K562 (cell line): Measurements from ENCODE around the gene ZFAND6. TPM values are rescaled to one million over a fixed set of nuclear protein-coding genes. Genes with fewer than 3 reads are reported as not detected.

Experiments used
- JUN ChIP-seq, 2 experiments: sonication (generic) in 1 of 2; formaldehyde crosslinking in 1 of 2; IDR thresholded peaks; 2 replicates each; pipeline versions ENCODE4 v1.6.1 to v1.8.0; 2012 to 2022; ENCODE audit warnings: borderline replicate concordance in 2 of 2, mild to moderate bottlenecking in 2 of 2, improper control_type of control experiment in 1 of 2, low read depth in 1 of 2, low read length in 1 of 2, missing genetic modification reagents in 1 of 2
- REST ChIP-seq, 2 experiments: fragments of 450-650 bp; formaldehyde crosslinking in 1 of 2; IDR thresholded peaks; 2 replicates each; pipeline versions ENCODE4 v1.4.0 to v1.6.1; 2014 to 2020; ENCODE audit warnings: mild to moderate bottlenecking in 2 of 2, borderline replicate concordance in 1 of 2, low read depth in 1 of 2
- ZNF644 ChIP-seq: fragments of 200-800 bp; sonication (Bioruptor generic); IDR thresholded peaks from 2 replicates; pipeline ENCODE4 v1.6.1; 2016; ENCODE audit warnings: low read depth, missing genetic modification characterization, missing compliant biosample characterization
- polyA plus RNA-seq, 8 experiments: library from polyadenylated mRNA; depleted of rRNA in 4 of 8; stranded (reverse) in 5 of 8; unstranded in 3 of 8; fragments of >200 nt; fragmentation: Nextera tagmentation in 2 of 8; fragmentation: Illumina TruSeq in 1 of 8; extraction: Ambion mirVana in 2 of 8; extraction: Trizol in 1 of 8; gene quantifications; 2 replicates each; pipeline versions ENCODE4 v1.2.1 to v1.2.3, GENCODE V29; 2011 to 2014; ENCODE audit warnings: inconsistent platforms in 1 of 8, missing spikeins in 1 of 8
- total RNA-seq, 7 experiments: library from RNA; depleted of rRNA in 6 of 7; stranded (reverse); fragments of >200 nt in 6 of 7; fragmentation: Illumina TruSeq in 2 of 7; extraction: Trizol in 2 of 7; gene quantifications; 2 replicates each; pipeline versions ENCODE4 v1.2.1 to v1.2.3, GENCODE V29; 2011 to 2021; ENCODE audit warnings: low replicate concordance in 1 of 7
- TF ChIP-seq, protein P1 (sequence below), 2 experiments: fragments of 450-650 bp in 1 of 2; sonication (generic) in 1 of 2; formaldehyde crosslinking in 1 of 2; IDR thresholded peaks; 2 replicates each; pipeline versions ENCODE4 v1.7.1 to v1.9.0; 2016 to 2022; ENCODE audit warnings: inconsistent platforms in 1 of 2, mild to moderate bottlenecking in 1 of 2, missing genetic modification reagents in 1 of 2

ZFAND6 gene
- total and polyA plus RNA-seq, 9 of the 15 experiments (the other 6 are each of a cell fraction or from before 2014, with no cell fraction given): 53.9 to 206 (median 88.9) TPM

GRCh38 chr15:80093854-80094418 lies 34.5 kb downstream of the ZFAND6 start (continued):
- TF ChIP-seq REST (IDR thresholded peaks at IDR 0.05; ENCODE audit: borderline replicate concordance) (no peak), REST (CRISPR knock-in tag; IDR thresholded peaks at IDR 0.05; ENCODE audit: low read depth) (no peak), JUN (IDR thresholded peaks at IDR 0.05; ENCODE audit: borderline replicate concordance, low read depth, low read length) (0 out of 2 replicates have a peak, but pooled peaks have one; percentile 47), JUN (CRISPR knock-in tag; IDR thresholded peaks at IDR 0.05; ENCODE audit: borderline replicate concordance) (no peak), ZNF644 (tag) (no peak)
- TF ChIP-seq, protein P1, sequence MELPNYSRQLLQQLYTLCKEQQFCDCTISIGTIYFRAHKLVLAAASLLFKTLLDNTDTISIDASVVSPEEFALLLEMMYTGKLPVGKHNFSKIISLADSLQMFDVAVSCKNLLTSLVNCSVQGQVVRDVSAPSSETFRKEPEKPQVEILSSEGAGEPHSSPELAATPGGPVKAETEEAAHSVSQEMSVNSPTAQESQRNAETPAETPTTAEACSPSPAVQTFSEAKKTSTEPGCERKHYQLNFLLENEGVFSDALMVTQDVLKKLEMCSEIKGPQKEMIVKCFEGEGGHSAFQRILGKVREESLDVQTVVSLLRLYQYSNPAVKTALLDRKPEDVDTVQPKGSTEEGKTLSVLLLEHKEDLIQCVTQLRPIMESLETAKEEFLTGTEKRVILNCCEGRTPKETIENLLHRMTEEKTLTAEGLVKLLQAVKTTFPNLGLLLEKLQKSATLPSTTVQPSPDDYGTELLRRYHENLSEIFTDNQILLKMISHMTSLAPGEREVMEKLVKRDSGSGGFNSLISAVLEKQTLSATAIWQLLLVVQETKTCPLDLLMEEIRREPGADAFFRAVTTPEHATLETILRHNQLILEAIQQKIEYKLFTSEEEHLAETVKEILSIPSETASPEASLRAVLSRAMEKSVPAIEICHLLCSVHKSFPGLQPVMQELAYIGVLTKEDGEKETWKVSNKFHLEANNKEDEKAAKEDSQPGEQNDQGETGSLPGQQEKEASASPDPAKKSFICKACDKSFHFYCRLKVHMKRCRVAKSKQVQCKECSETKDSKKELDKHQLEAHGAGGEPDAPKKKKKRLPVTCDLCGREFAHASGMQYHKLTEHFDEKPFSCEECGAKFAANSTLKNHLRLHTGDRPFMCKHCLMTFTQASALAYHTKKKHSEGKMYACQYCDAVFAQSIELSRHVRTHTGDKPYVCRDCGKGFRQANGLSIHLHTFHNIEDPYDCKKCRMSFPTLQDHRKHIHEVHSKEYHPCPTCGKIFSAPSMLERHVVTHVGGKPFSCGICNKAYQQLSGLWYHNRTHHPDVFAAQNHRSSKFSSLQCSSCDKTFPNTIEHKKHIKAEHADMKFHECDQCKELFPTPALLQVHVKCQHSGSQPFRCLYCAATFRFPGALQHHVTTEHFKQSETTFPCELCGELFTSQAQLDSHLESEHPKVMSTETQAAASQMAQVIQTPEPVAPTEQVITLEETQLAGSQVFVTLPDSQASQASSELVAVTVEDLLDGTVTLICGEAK (IDR thresholded peaks at IDR 0.05): no peak
- TF ChIP-seq, protein P1 (CRISPR knock-in tag; IDR thresholded peaks at IDR 0.05): no peak
